Astrocyte of the cerebellum (primary cell): ENCODE data around the gene WFDC6.
"Not testable (repeated sequence)": the region's sequence is repeated elsewhere in the genome, so short reads cannot be mapped to it uniquely, and the experiment has no call there.

ENCODE experiments used
- DNase-seq: peaks from one replicate; pipeline ENCODE4 v3.0.0-alpha.2; 2011; ENCODE audit warnings: low read depth
- H3K4me3 ChIP-seq: 2 replicates; pipeline ENCODE4 v1.5.1; 2011; ENCODE audit warnings: mild to moderate bottlenecking, low read depth, low read length, moderate library complexity
- in situ Hi-C: cut with HindIII; loops from 2 replicates; pipeline ENCODE4 v1.10.0; 2017; ENCODE audit warnings: low sequenced_read_pairs
- TF ChIP-seq, protein P1 (sequence below): IDR thresholded peaks from 2 replicates; pipeline ENCODE4 v1.5.1; 2012; ENCODE audit warnings: low read length, low read depth, moderate library complexity, mild to moderate bottlenecking; ENCODE audit errors: missing control alignments

WFDC6 gene

DNA sequence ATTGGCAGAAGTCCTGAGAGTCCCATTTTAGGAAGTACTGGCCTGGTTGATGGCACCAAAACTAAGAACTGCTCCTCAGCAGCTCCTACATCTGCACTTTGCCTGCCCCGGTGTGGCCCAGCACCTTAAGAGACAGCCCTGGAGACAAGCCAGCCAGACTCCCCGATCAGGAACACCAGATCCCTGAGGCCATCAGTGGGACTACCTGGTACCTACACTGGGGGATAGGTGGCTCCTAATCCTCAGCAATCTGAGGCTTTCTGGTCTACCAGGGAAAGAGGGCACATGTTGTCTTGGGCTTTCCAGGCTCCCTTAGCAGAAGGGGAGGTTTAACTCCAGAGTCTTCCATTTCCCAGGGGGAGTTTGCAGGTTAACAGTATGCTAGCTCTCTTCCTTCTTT, at the start of gene WFDC6:
TSS of gene WFDC6 (minus strand) at position 101 of the 400 bp plus-strand sequence. CDS start at position 26, 75 bp downstream.
- TF ChIP-seq, protein P1, sequence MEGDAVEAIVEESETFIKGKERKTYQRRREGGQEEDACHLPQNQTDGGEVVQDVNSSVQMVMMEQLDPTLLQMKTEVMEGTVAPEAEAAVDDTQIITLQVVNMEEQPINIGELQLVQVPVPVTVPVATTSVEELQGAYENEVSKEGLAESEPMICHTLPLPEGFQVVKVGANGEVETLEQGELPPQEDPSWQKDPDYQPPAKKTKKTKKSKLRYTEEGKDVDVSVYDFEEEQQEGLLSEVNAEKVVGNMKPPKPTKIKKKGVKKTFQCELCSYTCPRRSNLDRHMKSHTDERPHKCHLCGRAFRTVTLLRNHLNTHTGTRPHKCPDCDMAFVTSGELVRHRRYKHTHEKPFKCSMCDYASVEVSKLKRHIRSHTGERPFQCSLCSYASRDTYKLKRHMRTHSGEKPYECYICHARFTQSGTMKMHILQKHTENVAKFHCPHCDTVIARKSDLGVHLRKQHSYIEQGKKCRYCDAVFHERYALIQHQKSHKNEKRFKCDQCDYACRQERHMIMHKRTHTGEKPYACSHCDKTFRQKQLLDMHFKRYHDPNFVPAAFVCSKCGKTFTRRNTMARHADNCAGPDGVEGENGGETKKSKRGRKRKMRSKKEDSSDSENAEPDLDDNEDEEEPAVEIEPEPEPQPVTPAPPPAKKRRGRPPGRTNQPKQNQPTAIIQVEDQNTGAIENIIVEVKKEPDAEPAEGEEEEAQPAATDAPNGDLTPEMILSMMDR, result no peak
- DNase-seq, result no peak
- in situ Hi-C loops, result no loop called here
- H3K4me3 ChIP-seq, result no peak within 1 kb of the TSS

GRCh38 chr20:45588800-45589199, 49.5 kb upstream of the WFDC6 start:
- H3K4me3 ChIP-seq, result no peak overlapping the region
- TF ChIP-seq, protein P1, result no peak
- no peak for DNase-seq
- in situ Hi-C loops, result no loop called here

DNA sequence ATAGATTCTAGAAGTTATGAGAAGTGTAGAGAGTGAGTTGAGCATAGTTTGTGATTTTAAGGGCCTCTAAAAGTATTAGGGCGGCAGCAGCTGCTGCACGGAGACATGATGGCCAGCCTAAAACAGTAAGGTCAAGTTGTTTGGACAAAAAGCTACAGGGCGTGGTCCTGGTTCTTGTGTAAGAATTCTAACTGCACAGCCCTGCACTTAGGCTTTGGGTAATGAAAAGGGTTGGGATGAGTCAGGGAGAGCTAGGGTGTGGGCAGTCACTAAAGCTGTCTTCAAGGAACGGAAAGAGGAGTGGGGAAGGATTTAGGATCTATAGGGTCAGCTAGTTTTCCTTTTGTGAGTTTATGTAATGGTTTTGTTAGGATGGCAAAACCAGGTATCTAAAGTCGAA, 46.7 kb upstream of the WFDC6 start:
- in situ Hi-C loops, DNase-seq, H3K4me3 ChIP-seq: not testable (repeated sequence)

- H3K4me3 ChIP-seq, in situ Hi-C loops, DNase-seq: not testable (repeated sequence)
Measured at GRCh38 chr20:45584294-45584693, 45.0 kb upstream of the WFDC6 start.

GRCh38 chr20:45583502-45583901, 44.2 kb upstream of the WFDC6 start:
- TF ChIP-seq, protein P1, result no peak
- no peak for DNase-seq
- in situ Hi-C loops, result no loop called here
- H3K4me3 ChIP-seq, result no peak overlapping the region

GRCh38 chr20:45581702-45582101, 42.4 kb upstream of the WFDC6 start:
- no peak overlapping the region for H3K4me3 ChIP-seq
- in situ Hi-C loops, result no loop called here
- DNase-seq, result no peak
- TF ChIP-seq, protein P1, result no peak

DNA sequence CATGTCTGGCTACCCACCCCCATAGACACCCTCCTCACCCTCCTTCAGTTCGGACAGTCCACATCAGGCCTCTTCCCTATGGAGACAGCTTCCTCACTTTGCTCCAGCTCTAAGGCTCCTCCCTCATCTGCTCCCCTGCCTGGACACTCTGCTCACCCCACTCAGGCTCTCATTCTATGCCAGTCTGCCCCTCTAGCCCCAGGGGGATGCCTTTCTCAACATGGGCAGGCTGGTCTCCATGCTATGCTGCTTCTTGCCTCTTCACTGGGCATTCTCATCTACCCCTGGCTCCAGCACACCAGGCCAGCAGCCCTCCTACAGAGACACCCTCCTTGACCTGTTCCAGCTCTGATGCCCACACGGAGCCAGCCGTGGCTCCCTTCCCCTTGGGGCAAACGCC, 39.9 kb upstream of the WFDC6 start, which contains the start of gene WFDC8:
TSS of gene WFDC8 (minus strand) at position 101 of the 400 bp plus-strand sequence. CDS start at position 64, 37 bp downstream.
- no peak within 1 kb of the TSS for H3K4me3 ChIP-seq
- TF ChIP-seq, protein P1, result no peak
- DNase-seq, result no peak
- in situ Hi-C loops, result no loop called here

GRCh38 chr20:45578231-45578630, 38.9 kb upstream of the WFDC6 start:
- in situ Hi-C loops, result no loop called here
- DNase-seq, result no peak
- no peak overlapping the region for H3K4me3 ChIP-seq
- TF ChIP-seq, protein P1, result no peak
